GM19099 (cell line): ENCODE data around the gene BTBD16.

Source experiments
- POLR2A ChIP-seq: IDR thresholded peaks from 3 replicates; pipeline ENCODE4 v1.6.1; 2011; ENCODE audit warnings: low read depth; ENCODE audit not compliant: insufficient read length; ENCODE audit errors: extremely low read depth

The BTBD16 gene

GRCh38 chr10:122255509-122256301 is 15.4 kb upstream of the BTBD16 start:
- TF ChIP-seq POLR2A: no peak

GRCh38 chr10:122257041-122257440 is 14.1 kb upstream of the BTBD16 start:
- no peak for TF ChIP-seq POLR2A

DNA sequence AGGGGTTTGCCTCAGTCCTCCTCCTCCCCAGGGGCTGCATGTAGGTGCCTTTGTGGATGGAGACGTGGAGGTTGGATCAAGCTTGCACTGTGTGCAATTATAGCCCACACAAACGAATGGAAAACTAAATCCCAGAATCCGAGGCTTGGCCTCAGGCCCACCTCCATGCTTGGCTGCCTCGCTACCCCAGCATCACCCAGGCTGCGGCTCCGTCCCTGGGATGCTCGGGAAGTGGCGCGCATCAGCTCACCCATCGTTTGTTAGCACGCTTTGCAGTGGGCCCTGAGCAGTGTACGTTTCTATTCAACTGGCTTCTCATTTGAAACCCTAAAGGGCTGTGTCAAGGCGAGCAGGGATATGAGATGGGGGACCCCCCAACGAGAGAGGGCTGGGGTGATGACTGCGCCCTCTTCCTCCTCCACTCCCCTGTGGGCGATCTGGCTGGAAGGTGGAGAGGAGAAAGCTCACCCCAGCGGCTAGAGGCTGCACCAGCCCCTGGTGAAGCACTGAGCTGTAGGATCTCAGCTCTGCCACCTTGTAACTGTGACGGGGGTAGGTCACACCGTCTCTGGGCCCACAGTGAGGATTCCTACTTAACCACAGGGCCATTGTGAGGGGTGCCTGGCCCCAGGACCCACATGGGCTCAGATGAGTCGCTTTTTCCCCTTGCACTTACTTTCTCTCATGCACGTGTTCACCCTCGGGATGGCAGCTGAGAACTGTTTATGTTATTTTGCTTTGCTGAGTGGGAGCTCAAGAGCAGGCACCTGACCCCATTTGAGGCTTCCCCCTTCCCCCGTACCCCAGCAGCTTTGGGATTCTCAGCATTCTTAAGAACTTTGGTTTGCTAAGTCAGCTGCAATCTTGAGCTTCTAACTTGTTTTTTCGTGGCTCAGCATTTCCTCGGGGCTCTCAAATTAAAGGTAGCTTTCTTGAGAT is 12.7 kb upstream of the BTBD16 start:
- TF ChIP-seq POLR2A: no peak

GRCh38 chr10:122259075-122259466 is 12.0 kb upstream of the BTBD16 start:
- TF ChIP-seq POLR2A: no peak

- TF ChIP-seq POLR2A: no peak
Observed at GRCh38 chr10:122261584-122261983, 9.5 kb upstream of the BTBD16 start.

DNA sequence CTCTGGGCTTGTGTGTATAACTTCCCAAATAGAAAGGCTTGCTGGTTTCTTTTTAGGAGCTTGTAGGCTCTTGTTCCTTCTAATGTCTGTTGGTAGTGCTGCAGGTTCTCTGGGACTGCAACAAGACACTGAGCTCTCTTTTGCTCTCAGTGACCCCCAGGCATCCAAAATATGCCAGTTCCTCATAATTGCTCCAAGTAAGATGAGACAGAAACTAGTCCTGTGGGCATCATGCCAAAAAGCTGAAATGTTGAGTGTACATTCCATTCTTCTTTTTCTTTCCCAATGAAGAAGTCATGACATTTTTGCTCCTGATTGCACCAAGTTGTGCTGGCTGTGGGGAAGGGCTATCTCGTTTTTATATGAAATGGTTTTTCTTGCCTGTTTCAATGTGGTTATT is 7.1 kb upstream of the BTBD16 start:
- TF ChIP-seq POLR2A: no peak

DNA sequence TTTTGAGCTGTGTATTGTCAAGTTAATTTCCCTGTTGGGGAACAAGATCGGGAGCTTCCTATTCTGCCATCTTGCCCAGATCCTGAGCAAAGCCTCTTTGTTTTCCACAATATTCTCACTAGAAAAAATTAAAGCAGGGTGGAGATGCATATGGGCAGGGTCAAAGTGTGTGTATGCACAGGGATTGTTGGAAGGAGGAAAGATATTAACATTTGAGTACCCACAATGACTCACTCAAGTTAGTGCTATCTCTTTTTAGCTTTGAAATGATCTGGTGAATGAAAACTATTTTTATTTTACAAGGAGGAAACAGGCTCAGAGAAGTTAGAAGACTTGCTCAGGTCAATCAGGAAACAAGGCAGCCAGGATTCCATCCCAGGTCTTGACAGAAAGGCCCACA is 6.7 kb upstream of the BTBD16 start:
- TF ChIP-seq POLR2A: no peak

- TF ChIP-seq POLR2A: no peak
Observed at GRCh38 chr10:122264931-122265330, 6.2 kb upstream of the BTBD16 start.

DNA sequence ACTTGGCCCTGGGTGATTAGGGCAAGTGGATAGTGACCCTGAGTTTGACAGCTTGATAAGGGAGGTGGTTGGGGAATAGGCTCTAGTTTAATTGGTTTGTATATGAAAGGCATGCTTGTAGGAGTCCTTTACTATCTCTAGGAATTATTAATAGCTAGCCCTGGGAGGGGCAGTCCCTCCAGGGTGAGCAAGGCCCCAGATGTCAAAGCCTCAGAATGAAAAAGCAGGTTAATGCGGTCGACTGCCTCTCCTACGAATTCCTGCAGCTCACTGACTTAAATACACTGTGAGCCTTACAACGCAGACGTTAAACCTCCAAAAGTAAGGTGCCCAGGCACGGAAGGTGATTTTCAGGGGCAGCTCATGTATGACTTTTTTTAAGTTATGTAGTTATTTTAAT is 5.2 kb upstream of the BTBD16 start:
- TF ChIP-seq POLR2A: no peak

- no peak for TF ChIP-seq POLR2A
Observed at GRCh38 chr10:122267849-122268737, 3.0 kb upstream of the BTBD16 start.

DNA sequence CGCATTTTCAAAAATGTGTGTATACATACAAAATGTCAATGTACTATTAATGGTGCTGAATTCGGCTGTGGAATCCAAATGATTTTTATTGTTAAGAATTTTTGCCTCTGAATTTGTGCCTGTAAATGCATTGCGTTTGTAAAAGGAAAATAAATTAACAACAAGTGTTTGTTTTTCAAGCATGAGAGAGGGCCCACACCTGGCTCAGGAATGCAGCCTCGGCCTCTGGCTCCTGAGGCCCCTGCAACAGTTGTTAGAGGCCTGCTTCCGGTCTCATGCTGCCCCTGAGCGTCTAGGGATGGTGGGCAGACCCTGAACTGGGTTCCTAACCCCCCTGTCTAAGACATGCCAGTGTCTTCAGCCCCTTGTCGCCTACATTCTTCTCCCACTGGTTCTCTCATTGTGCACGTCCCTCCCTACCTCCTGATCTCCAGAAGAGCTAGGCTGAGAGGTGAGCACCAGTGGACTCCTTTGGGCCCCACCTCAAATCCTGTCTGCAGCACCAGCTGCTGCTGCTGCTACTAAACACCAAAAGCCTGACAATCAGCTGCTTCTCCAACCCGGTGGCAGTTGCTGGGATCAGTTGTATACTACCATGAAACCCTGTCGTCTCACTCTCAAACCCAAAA is 1.9 kb upstream of the BTBD16 start:
- no peak for TF ChIP-seq POLR2A

GRCh38 chr10:122273966-122274545 is 3.0 kb downstream of the BTBD16 start:
- TF ChIP-seq POLR2A: no peak

GRCh38 chr10:122276611-122277208 is 5.6 kb downstream of the BTBD16 start:
- TF ChIP-seq POLR2A: no peak
